ENCODE data around the gene CALN1.
"Not testable (repeated sequence)": the region's sequence is repeated elsewhere in the genome, so short reads cannot be mapped to it uniquely, and the experiment has no call there.

The CALN1 gene

GRCh38 chr7:72408966-72409637, 3.0 kb downstream of the CALN1 start:
- DNase-seq: no peak

- DNase-seq: no peak
Measured at GRCh38 chr7:72406820-72407403, 5.2 kb downstream of the CALN1 start.

GRCh38 chr7:72405871-72406270, 6.3 kb downstream of the CALN1 start:
- DNase-seq: no peak

DNA sequence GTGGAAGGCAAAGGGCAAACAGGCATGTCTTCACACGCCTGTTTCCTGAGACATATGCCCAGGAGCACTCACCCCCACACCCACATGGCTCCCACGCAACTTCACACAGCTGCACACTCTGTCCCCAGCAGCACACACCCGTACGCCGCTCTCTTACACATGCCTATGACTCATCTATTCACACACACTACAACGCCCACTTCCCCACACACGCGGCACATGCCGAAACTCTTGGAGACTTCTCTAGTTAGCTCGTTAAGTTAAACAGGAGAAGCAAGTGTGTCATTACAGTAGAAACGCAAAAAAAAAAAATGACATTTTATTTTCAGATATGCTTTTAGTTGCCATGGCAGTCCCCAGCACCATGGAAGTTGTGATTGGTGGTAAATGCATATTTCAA, 6.7 kb downstream of the CALN1 start:
- no peak for DNase-seq

DNA sequence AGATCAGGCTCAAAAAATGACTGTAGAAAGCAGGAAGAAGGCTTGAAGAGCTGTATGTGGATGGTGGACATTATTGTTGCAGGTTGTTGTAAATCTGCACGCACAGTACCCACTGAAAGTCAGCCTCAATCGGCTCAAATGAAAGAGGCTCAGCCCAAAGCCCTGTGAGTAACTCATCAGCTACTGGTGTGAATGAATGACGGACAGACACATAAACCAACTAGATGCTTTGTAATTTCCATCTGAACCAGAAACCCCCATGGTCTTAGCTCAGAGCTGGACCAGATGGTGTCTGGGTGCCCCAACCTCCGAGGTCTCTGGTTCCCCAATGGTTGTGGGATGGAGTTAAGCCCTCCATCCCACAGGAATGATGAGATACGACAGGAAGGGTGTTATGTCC, 7.4 kb downstream of the CALN1 start:
- no peak for DNase-seq

DNA sequence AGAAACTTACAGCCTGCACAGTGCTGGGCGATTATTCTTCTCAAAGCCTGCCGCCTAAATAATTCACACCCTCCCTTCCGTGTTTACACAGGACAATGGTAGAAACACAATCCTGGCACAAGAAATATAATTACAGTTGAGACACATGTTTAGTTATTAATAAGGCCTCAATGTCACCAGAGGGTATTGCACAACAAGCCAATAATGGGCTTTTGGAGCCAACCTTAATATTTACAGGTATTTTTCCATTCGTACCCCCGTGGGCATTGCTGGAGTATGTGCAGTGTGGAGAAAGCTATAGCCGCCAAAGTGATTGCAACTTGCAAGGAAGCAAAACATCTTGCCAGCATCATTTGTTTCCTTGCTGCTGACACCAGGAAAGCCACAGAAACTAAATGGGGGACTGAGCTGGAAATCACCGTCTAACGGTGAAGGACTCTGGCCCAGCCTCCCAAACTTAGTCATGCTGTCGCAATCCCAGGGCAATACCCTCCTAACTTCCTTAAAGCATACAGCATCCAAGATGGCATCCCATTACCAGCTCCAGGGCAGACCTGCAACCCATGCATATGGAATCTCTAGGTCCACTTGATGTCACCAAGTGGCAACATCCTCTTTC, 8.6 kb downstream of the CALN1 start:
- DNase-seq: no peak

DNA sequence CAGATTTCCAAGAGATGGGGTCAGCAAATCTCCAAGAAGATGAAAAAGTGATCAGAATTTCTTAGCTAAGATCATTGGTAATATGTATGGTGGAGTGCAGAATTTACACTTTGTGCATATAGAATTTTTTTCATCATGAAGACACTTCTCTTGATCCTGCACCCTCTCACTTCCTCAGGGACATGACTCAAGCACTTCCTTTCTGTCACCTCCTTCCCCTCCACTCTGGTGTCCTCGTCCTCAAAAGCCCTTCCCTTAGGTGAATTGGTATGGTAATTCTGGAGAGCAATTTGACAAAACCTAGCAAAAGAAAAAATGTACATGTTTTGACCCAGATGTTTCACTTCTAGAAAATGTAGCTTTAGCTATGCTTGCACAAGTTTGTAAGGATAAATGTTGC, 18.1 kb downstream of the CALN1 start:
- DNase-seq: no peak

DNA sequence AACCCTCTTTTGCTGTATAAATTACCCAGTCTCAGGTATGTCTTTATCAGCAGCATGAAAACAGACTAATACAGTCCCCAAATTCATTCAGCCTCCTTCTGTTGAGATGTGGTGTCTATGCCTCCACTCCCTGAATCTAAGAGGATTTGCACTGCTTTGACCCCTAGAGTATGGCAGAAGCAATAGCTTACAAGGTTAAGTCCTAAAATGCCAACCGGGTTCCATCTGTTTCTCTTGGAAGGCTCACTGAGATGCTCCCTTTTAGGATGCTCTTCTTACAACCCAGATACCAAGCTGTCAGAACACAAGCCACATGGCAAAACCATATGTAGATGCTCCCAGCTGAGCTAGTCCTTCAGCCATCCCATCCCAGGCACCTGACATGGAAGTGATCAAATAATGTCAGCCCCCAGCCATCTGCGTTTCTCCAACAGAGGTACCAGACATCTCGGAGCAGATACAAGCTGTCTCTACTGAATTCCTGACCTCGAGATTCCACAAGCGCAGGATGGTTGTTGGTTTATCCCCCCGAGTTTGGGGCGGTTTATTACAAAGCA, 20.2 kb downstream of the CALN1 start:
- no peak for DNase-seq

DNA sequence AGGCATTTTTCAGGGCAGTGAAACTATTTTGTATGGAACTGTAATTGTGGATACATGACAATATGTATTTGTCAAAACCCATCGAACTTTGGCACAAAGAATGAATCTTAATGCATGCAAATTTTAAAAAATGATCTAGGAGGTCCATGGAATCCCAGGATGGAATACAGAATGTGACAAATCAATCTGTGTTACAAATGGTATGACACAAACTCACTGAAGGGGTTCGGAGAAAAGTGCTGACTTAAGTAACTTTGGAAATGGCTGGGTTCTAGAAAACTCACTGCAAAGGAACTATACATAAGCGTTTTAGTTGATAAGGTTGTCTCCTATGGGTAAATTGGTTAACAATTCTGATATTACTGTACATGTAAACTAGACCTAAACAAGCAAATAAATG, 26.0 kb downstream of the CALN1 start:
- no peak for DNase-seq

DNA sequence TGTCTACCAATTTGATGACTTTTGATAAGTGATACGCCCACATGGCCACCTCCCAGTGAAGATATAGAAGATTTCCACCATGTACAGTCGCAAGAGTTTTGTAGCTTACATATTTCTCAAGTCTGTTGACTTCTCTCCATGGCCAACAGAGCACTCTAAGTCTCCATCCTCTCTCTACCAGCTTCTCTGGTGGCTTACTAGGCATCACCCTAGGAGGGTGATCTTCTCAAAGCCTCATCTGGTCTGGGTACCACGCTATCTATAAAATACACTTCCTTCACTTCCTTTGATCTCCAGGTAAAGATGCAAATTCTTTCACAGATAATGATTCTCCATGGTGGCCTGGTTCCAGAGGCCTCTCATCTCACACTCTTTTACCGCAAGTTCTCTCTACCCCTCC, 49.9 kb downstream of the CALN1 start:
- DNase-seq: no peak

DNA sequence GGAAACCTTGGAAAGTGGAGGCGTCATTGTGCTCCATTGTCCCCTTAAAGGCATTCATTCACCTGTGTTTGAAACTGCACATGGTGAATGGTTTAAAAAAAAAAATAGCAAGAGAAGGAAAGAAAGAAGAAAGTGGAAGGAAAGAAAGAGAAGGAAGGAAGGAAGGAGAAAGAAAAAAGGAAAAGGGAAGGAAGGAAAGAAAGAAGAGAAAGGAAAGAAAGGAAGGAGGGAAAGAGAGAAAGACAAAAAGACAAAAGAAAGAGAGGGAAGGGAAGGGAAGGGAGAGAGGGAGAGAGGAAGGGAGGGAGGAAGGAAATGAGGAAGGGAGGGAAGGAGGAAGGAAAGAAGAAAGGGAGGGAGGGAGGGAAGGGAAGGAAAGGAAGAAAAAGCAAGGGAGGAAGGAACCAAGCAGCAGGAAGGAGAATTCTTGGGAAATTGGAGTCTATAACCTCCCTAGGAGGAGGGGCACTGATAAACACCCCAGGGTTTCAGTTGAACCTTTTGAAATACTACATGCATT, 66.9 kb downstream of the CALN1 start:
- DNase-seq: no peak

DNA sequence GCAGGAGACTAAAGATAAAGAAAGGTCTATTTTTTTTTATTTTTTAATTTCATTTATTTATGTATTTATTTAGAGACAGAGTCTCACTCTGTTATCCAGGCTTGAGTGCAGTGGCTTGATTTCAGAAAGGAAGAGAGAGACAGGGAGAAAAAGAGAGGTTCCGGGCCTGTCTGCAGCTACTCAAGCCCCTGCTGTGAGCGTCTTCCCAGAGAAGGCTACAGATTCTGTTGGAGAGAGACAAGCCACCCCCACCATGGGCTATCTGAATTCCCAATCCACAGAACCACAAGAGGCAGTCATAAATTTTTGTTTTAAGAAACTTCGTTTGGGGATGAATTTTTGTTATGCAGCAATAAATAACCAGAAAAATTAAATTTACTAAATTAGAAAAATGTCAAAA, 68.1 kb downstream of the CALN1 start:
- DNase-seq: no peak

GRCh38 chr7:72343354-72343753, 68.8 kb downstream of the CALN1 start:
- DNase-seq: not testable (repeated sequence)

GRCh38 chr7:72337390-72338167, 74.6 kb downstream of the CALN1 start:
- DNase-seq: no peak

DNA sequence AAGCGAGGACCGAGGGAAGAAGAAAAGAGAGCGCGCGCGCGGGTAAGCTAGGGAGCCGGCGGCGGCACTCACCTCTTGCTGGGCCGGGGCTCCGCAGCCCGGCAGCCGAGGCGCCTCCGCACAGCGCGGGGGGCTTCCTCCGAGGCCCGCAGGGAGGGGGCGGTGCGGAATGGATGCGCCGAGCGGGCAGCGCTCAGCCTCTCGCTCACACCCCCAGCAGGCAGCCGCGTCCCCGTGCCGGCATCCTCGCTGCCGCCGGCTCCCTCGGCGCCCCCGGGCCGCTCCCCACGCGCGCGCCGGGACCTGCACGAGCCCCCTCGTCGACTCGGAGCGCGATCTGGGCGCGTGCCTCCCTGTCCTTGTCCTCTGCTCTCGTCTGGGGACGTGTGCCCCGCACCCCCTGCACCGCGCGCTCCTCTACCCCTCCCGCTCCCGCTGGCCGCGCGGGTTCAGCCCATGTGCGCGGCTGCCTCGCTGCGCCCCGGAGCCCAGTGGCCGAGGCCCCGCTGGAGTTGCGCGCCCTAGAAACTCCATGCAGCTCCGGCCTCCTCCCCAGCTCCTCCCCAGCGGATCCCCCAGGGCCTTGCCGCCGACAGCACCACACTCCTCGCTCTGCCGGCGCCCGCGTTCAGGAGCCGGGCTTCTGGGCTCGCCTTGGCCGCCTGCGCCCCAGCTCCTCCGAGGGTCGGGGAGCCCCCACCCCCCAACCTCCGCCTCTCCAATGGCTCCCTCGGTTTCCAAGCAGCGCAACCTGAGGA, 75.3 kb downstream of the CALN1 start:
- DNase-seq: no peak

DNA sequence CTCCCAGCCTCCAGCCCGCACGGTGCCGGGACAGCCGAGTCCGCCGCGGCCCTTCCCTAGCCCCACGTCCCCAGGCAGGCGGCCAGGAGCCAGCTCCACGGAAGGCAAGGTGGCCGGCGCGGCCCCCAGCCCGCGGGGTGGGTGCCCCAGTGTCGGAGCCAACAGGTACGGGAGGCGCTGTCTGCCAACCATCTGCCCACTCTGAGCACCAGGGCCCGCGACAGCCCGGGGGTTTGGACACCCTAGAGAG, 75.8 kb downstream of the CALN1 start:
- no peak for DNase-seq

DNA sequence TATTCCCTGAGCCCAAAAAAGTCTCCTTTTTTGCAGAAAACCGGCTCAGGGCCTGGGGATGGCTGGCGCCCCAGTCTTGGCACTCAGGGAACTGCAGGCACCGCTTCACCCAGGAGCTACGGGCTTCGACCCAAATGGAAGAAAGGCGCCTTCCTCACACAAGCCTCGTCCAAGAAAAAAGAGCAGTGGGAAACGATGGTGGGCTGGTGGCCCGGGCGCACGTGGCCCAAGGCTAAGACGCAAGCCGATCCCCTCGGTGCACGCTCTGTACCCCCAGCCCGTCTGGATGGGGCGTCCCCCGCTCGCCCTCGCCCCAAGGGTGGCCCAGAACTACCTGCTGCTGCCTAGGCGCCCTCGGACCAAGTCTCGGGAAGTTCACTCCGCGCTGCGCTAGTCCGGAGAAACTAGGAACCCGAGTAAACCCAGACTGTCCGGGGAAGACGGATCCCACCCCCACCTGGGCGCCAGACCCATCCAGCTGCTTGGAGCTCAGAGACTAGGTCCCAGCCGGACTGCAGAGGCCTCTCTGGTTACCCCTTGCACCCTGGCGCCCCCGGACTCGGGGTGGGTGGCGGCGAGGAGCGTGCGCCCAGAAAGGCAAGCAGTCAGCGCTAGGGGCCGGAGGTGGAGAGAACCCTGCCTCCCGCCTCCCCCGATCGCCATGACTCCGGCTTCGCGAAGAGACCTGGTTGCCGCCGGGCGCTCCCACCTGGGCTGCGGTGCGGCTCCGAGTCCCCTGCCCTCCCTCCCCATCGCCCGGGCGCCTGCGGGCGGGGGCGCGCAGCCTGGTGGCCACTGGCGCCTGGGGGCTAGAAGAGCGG, 76.4 kb downstream of the CALN1 start:
- no peak for DNase-seq

DNA sequence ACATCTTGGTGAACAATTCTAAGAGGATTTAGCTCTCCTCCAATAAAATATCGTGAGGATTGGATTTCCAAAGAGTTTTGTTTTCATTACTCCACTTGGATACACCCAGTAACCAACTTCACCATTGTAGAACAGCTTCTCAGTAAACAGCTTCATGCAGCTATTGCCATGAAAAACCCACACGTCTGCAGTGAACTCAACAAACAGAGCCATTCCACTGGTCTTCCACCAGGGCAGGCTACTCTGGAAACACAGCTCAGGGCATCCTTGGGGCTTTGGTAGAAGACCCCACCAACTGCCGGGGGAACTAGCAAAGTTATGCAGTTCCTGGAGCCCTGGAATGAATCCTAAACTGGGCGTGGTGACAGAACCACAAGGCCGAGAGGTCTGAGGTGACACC, 77.4 kb downstream of the CALN1 start:
- DNase-seq: no peak

DNA sequence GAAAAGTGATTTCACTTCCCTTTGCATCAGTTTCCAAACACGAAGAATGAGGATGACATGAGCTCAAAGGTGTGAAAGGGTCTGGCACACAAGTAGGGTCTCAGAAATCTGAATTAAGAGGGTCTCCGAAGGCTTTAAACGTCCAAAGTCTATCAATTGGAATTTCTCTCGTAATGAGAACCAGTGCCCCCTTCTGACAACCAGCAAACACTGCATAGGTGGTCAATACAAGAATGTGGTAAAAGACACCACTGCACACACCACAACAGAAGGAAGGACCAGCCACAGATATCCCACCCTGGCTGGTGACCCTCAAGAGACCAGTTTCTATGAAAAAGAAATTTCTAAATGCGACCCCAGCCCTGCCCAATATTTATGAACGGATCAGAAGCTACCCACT, 78.1 kb downstream of the CALN1 start:
- DNase-seq: no peak

- no peak for DNase-seq
Measured at GRCh38 chr7:72326811-72327210, 85.3 kb downstream of the CALN1 start.

DNA sequence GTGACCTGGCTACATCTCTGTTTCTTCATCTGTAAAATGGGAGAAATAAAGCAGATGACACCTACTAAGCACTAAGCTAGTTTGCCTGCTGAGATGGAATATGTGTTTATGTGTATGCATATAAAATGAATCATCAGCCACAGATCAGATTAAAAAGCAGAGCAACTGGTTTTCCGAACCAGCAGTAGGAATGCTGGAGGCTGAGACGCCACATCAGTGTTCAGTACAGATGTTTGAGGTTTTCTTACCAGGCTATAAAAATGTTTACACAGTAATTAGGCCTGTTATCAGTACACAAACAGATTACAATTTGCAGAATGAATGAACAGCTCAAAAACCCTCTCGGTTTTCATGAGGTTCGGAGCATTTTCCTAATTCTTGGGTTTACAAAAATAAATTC, 85.8 kb downstream of the CALN1 start:
- DNase-seq: no peak

DNA sequence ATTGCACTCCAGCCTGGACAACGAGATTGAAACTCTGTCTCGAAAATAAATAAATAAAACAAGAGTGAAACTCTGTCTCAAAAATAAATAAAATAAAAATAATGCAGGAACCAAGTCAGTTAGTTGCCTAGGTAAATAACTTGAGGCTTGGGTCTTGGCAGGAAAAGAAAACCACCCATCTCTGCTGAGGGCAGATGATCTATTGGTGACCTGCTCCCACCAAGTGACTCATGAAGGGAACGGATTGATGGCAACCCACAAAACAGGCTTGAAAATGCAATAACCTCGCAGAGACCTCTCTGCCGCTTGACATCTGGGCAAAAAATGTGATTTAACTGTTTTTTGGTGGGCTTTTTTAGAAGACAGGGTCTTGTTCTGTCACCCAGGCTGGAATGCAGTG, 86.6 kb downstream of the CALN1 start:
- DNase-seq: no peak

All from activated CD4-positive, alpha-beta T cell treated with anti-CD3 and anti-CD28 coated beads, Interleukin-2, amount 50 U/mL, for 48 hours (primary cell).